ENCODE data around the gene OCSTAMP.

Gene OCSTAMP

GRCh38 chr20:46572153-46572552, 21.7 kb upstream of the OCSTAMP start:
- no peaks in the 10 kb centered on the region for H3K36me3 ChIP-seq (ENCODE audit: control insufficient read depth, insufficient read depth, low read length, severe bottlenecking)
- no peak overlapping the region for H3K4me3 ChIP-seq (ENCODE audit: low read length)
- H3K9me3 ChIP-seq (ENCODE audit: control insufficient read depth, low read length): no peaks in the 10 kb centered on the region
- no peaks in the 10 kb centered on the region for H3K27me3 ChIP-seq (replicated peaks; ENCODE audit: control insufficient read depth, insufficient read depth, low read length)
- no peak overlapping the region for H3K9ac ChIP-seq (ENCODE audit: low read length)
- DNase-seq (ENCODE audit: low read depth): no peak
- H3K4me1 ChIP-seq (ENCODE audit: control insufficient read depth, insufficient read depth, low read length): peaks cover 9% of the 10 kb centered on the region

- Histone ChIP-seq H3K4me1 (ENCODE audit: control insufficient read depth, insufficient read depth, low read length) (peaks cover 9% of the 10 kb centered on the region), H3K9me3 (ENCODE audit: control insufficient read depth, low read length) (no peaks in the 10 kb centered on the region), H3K27me3 (replicated peaks; ENCODE audit: control insufficient read depth, insufficient read depth, low read length) (no peaks in the 10 kb centered on the region), H3K36me3 (ENCODE audit: control insufficient read depth, insufficient read depth, low read length, severe bottlenecking) (no peaks in the 10 kb centered on the region), H3K4me3 (ENCODE audit: low read length) (no peak overlapping the region), H3K9ac (ENCODE audit: low read length) (no peak overlapping the region)
- no peak for DNase-seq (ENCODE audit: low read depth)
These were observed 21.0 kb upstream of the OCSTAMP start for GRCh38 chr20:46571418-46571817.

- no peak for DNase-seq (ENCODE audit: low read depth)
- Histone ChIP-seq H3K9me3 (ENCODE audit: control insufficient read depth, low read length) (no peaks in the 10 kb centered on the region), H3K36me3 (ENCODE audit: control insufficient read depth, insufficient read depth, low read length, severe bottlenecking) (no peaks in the 10 kb centered on the region)
These were observed 20.5 kb upstream of the OCSTAMP start for GRCh38 chr20:46570956-46571355.

GRCh38 chr20:46569961-46570360, 19.5 kb upstream of the OCSTAMP start:
- Histone ChIP-seq H3K9ac (ENCODE audit: low read length) (no peak overlapping the region), H3K9me3 (ENCODE audit: control insufficient read depth, low read length) (no peaks in the 10 kb centered on the region), H3K4me1 (ENCODE audit: control insufficient read depth, insufficient read depth, low read length) (peaks cover 9% of the 10 kb centered on the region), H3K27me3 (replicated peaks; ENCODE audit: control insufficient read depth, insufficient read depth, low read length) (no peaks in the 10 kb centered on the region), H3K4me3 (ENCODE audit: low read length) (no peak overlapping the region), H3K36me3 (ENCODE audit: control insufficient read depth, insufficient read depth, low read length, severe bottlenecking) (no peaks in the 10 kb centered on the region)
- DNase-seq (ENCODE audit: low read depth): no peak

More at GRCh38 chr20:46570956-46571355, 20.5 kb upstream of the OCSTAMP start:
- peaks cover 9% of the 10 kb centered on the region for H3K4me1 ChIP-seq (ENCODE audit: control insufficient read depth, insufficient read depth, low read length)
- no peak overlapping the region for H3K4me3 ChIP-seq (ENCODE audit: low read length)
- H3K9ac ChIP-seq (ENCODE audit: low read length): no peak overlapping the region
- H3K27me3 ChIP-seq (replicated peaks; ENCODE audit: control insufficient read depth, insufficient read depth, low read length): no peaks in the 10 kb centered on the region

GRCh38 chr20:46568570-46569129, 18.2 kb upstream of the OCSTAMP start:
- Histone ChIP-seq H3K9ac (ENCODE audit: low read length) (no peak overlapping the region), H3K36me3 (ENCODE audit: control insufficient read depth, insufficient read depth, low read length, severe bottlenecking) (no peaks in the 10 kb centered on the region), H3K4me1 (ENCODE audit: control insufficient read depth, insufficient read depth, low read length) (peaks cover 9% of the 10 kb centered on the region), H3K27me3 (replicated peaks; ENCODE audit: control insufficient read depth, insufficient read depth, low read length) (no peaks in the 10 kb centered on the region), H3K4me3 (ENCODE audit: low read length) (no peak overlapping the region), H3K9me3 (ENCODE audit: control insufficient read depth, low read length) (no peaks in the 10 kb centered on the region)
- DNase-seq (ENCODE audit: low read depth): peak; percentile 73

GRCh38 chr20:46566125-46566524, 15.7 kb upstream of the OCSTAMP start:
- Histone ChIP-seq H3K4me1 (ENCODE audit: control insufficient read depth, insufficient read depth, low read length) (peaks cover 21% of the 10 kb centered on the region), H3K9ac (ENCODE audit: low read length) (no peak overlapping the region), H3K36me3 (ENCODE audit: control insufficient read depth, insufficient read depth, low read length, severe bottlenecking) (no peaks in the 10 kb centered on the region), H3K9me3 (ENCODE audit: control insufficient read depth, low read length) (no peaks in the 10 kb centered on the region), H3K4me3 (ENCODE audit: low read length) (no peak overlapping the region), H3K27me3 (replicated peaks; ENCODE audit: control insufficient read depth, insufficient read depth, low read length) (no peaks in the 10 kb centered on the region)
- DNase-seq (ENCODE audit: low read depth): no peak

- Histone ChIP-seq H3K36me3 (ENCODE audit: control insufficient read depth, insufficient read depth, low read length, severe bottlenecking) (no peaks in the 10 kb centered on the region), H3K4me1 (ENCODE audit: control insufficient read depth, insufficient read depth, low read length) (peaks cover 23% of the 10 kb centered on the region), H3K9me3 (ENCODE audit: control insufficient read depth, low read length) (no peaks in the 10 kb centered on the region), H3K4me3 (ENCODE audit: low read length) (no peak overlapping the region), H3K27me3 (replicated peaks; ENCODE audit: control insufficient read depth, insufficient read depth, low read length) (no peaks in the 10 kb centered on the region), H3K9ac (ENCODE audit: low read length) (no peak overlapping the region)
- DNase-seq (ENCODE audit: low read depth): no peak
These were observed 13.9 kb upstream of the OCSTAMP start for GRCh38 chr20:46564241-46564957.

- H3K27me3 ChIP-seq (replicated peaks; ENCODE audit: control insufficient read depth, insufficient read depth, low read length): no peaks in the 10 kb centered on the region
- H3K9ac ChIP-seq (ENCODE audit: low read length): no peak overlapping the region
- DNase-seq (ENCODE audit: low read depth): no peak
- H3K36me3 ChIP-seq (ENCODE audit: control insufficient read depth, insufficient read depth, low read length, severe bottlenecking): no peaks in the 10 kb centered on the region
- H3K9me3 ChIP-seq (ENCODE audit: control insufficient read depth, low read length): no peaks in the 10 kb centered on the region
- peaks cover 25% of the 10 kb centered on the region for H3K4me1 ChIP-seq (ENCODE audit: control insufficient read depth, insufficient read depth, low read length)
- H3K4me3 ChIP-seq (ENCODE audit: low read length): no peak overlapping the region
These were observed 13.4 kb upstream of the OCSTAMP start for GRCh38 chr20:46563860-46564221.

- H3K4me3 ChIP-seq (ENCODE audit: low read length): peak overlapping the region; percentile 69
- peak overlapping the region; percentile 66 for H3K9ac ChIP-seq (ENCODE audit: low read length)
- no peaks in the 10 kb centered on the region for H3K9me3 ChIP-seq (ENCODE audit: control insufficient read depth, low read length)
- H3K36me3 ChIP-seq (ENCODE audit: control insufficient read depth, insufficient read depth, low read length, severe bottlenecking): no peaks in the 10 kb centered on the region
- H3K4me1 ChIP-seq (ENCODE audit: control insufficient read depth, insufficient read depth, low read length): peaks cover 24% of the 10 kb centered on the region
- no peaks in the 10 kb centered on the region for H3K27me3 ChIP-seq (replicated peaks; ENCODE audit: control insufficient read depth, insufficient read depth, low read length)
- no peak for DNase-seq (ENCODE audit: low read depth)
These were observed 12.9 kb upstream of the OCSTAMP start for GRCh38 chr20:46563170-46563859.

GRCh38 chr20:46562373-46563169, 12.1 kb upstream of the OCSTAMP start:
- peak; percentile 73 for DNase-seq (ENCODE audit: low read depth)
- H3K9me3 ChIP-seq (ENCODE audit: control insufficient read depth, low read length): no peaks in the 10 kb centered on the region
- peak overlapping the region; percentile 69 for H3K4me3 ChIP-seq (ENCODE audit: low read length)
- peak overlapping the region; percentile 66 for H3K9ac ChIP-seq (ENCODE audit: low read length)
- no peaks in the 10 kb centered on the region for H3K36me3 ChIP-seq (ENCODE audit: control insufficient read depth, insufficient read depth, low read length, severe bottlenecking)
- H3K27me3 ChIP-seq (replicated peaks; ENCODE audit: control insufficient read depth, insufficient read depth, low read length): no peaks in the 10 kb centered on the region
- peaks cover 30% of the 10 kb centered on the region for H3K4me1 ChIP-seq (ENCODE audit: control insufficient read depth, insufficient read depth, low read length)

- Histone ChIP-seq H3K9ac (ENCODE audit: low read length) (peak overlapping the region; percentile 66), H3K4me1 (ENCODE audit: control insufficient read depth, insufficient read depth, low read length) (peaks cover 35% of the 10 kb centered on the region), H3K4me3 (ENCODE audit: low read length) (peak overlapping the region; percentile 69), H3K27me3 (replicated peaks; ENCODE audit: control insufficient read depth, insufficient read depth, low read length) (no peaks in the 10 kb centered on the region), H3K9me3 (ENCODE audit: control insufficient read depth, low read length) (no peaks in the 10 kb centered on the region), H3K36me3 (ENCODE audit: control insufficient read depth, insufficient read depth, low read length, severe bottlenecking) (no peaks in the 10 kb centered on the region)
- no peak for DNase-seq (ENCODE audit: low read depth)
These were observed 11.5 kb upstream of the OCSTAMP start for GRCh38 chr20:46562009-46562372.
